Measurements from ENCODE around the gene PACRG.

GRCh38 chr6:162889303-162889702, 161.5 kb downstream of the PACRG start:
- TF ChIP-seq CTCF (optimal IDR thresholded peaks at IDR 0.05 in 1 of 3, IDR thresholded peaks at IDR 0.05 in 1 of 3, conservative IDR thresholded peaks at IDR 0.05 in 1 of 3; ENCODE audit: extremely low read depth in 1 of 3, insufficient read depth in 2 of 3, low read length in 3 of 3) = no peak
- no peak for TF ChIP-seq EZH2 (IDR thresholded peaks at IDR 0.05; ENCODE audit: low read length)
